CD4-positive, CD25-positive, alpha-beta regulatory T cell (primary cell): ENCODE data around the gene PHTF2. TPM values are rescaled to one million over a fixed set of nuclear protein-coding genes. Genes with fewer than 3 reads are reported as not detected.
A peak's percentile ranks its signal among the peaks of the same experiment; 100 is the strongest.

Experiments
- ATAC-seq, 2 donors: fragments of 150-1000 bp; cut with Tn5 transposase; one replicate each; pipeline ENCODE4 v1.10.0; 2021; ENCODE audit warnings: low read depth in 2 of 2, moderate number of reproducible peaks in 2 of 2, moderate library complexity in 1 of 2
- DNase-seq, 3 donors: peaks; one replicate each; pipeline versions ENCODE4 v3.0.0 to v3.0.0-alpha.2; 2012 to 2022; ENCODE audit warnings: mixed read lengths in 1 of 3
- H3K27ac ChIP-seq: one replicate; pipeline ENCODE4 v1.7.0; 2013; ENCODE audit warnings: mild to moderate bottlenecking, low read length; ENCODE audit not compliant: insufficient read depth, poor library complexity, severe bottlenecking
- H3K27me3 ChIP-seq: one replicate; pipeline ENCODE4 v1.7.0; 2013; ENCODE audit warnings: low read length; ENCODE audit not compliant: control insufficient read depth, insufficient read depth
- H3K36me3 ChIP-seq: one replicate; pipeline ENCODE4 v1.7.0; 2013; ENCODE audit warnings: mild to moderate bottlenecking, low read length, moderate library complexity; ENCODE audit not compliant: control insufficient read depth, insufficient read depth
- H3K4me1 ChIP-seq: 2 replicates; pipeline ENCODE4 v1.7.0; 2013; ENCODE audit warnings: mild to moderate bottlenecking, low read length; ENCODE audit not compliant: insufficient read depth, control insufficient read depth, poor library complexity, severe bottlenecking
- H3K4me3 ChIP-seq: one replicate; pipeline ENCODE4 v1.7.0; 2013; ENCODE audit warnings: low read depth, mild to moderate bottlenecking, low read length, moderate library complexity
- H3K9me3 ChIP-seq, 2 experiments: 1 replicate in 1 of 2; 2 replicates in 1 of 2; pipeline ENCODE4 v1.7.0; 2013; ENCODE audit warnings: low read length in 2 of 2, mild to moderate bottlenecking in 1 of 2, moderate library complexity in 1 of 2; ENCODE audit not compliant: control insufficient read depth in 2 of 2
- H3K27ac Mint-ChIP-seq, 3 donors: one replicate each; pipeline ENCODE4 v1.8.0; 2020 to 2022; ENCODE audit warnings: mild to moderate bottlenecking in 3 of 3, mixed read lengths in 3 of 3, moderate library complexity in 2 of 3
- H3K27me3 Mint-ChIP-seq: one replicate; pipeline ENCODE4 v1.8.0; 2022; ENCODE audit warnings: mild to moderate bottlenecking, mixed read lengths
- H3K36me3 Mint-ChIP-seq: one replicate; pipeline ENCODE4 v1.8.0; 2020; ENCODE audit warnings: mixed read lengths
- H3K4me1 Mint-ChIP-seq, 4 donors: one replicate each; pipeline ENCODE4 v1.8.0; 2020 to 2022; ENCODE audit warnings: mixed read lengths in 4 of 4, mild to moderate bottlenecking in 1 of 4
- H3K4me3 Mint-ChIP-seq, 4 donors: one replicate each; pipeline ENCODE4 v1.8.0; 2020 to 2022; ENCODE audit warnings: mild to moderate bottlenecking in 4 of 4, mixed read lengths in 4 of 4, moderate library complexity in 3 of 4
- H3K9me3 Mint-ChIP-seq, 7 donors: one replicate each; pipeline ENCODE4 v1.8.0; 2020 to 2022; ENCODE audit warnings: mixed read lengths in 7 of 7, mild to moderate bottlenecking in 3 of 7, moderate library complexity in 2 of 7
- polyA plus RNA-seq, 4 donors: library from polyadenylated mRNA; unstranded; fragments of 300-500 nt; fragmentation: Illumina TruSeq; gene quantifications; one replicate each; pipeline ENCODE4 v1.2.3, GENCODE V29; 2021
- total RNA-seq: library from RNA; stranded (reverse); gene quantifications from one replicate; pipeline ENCODE4 v1.2.3, GENCODE V29; 2022

Gene PHTF2
- total and polyA plus RNA-seq, 5 donors from 2014 or later: 25.0 to 77.9 (median 28.9) TPM

DNA sequence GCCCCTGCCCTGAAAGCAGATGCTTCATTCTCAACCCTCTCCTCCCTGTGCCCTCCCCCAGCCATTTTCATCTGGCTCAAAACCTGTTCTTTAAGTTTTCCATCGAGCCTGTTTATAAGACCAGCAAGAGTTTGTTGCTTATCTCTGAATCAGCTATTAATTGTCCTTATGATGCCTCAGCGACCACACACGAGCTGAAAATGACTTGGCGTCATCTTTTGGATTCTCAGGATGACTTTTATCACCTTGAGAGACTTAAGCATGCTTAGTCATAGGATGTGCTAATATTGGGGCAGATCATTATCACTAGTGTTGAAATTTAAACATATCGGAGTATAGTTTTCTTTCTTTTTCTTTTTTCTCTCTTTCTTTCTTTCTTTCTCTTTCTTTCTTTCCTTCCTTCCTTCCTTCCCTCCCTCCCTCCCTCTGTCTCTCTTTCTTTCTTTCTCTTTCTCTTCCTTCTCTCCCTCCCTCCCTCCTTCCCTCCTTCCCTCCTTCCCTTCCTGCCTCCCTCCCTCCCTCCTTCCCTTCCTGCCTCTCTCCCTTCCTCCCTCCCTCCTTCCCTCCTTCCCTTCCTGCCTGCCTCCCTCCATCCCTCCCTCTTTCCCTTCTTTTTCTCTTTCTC is 184.5 kb downstream of the PHTF2 start:
- H3K36me3 ChIP-seq: no peaks in the 10 kb centered on the region
- Mint-ChIP-seq H3K4me3 (no peak overlapping the region), H3K4me1 (peaks cover 0 to 3% (median 0%) of the 10 kb centered on the region in 4 donors), H3K27ac (no peak overlapping the region), H3K36me3 (no peaks in the 10 kb centered on the region), H3K27me3 (no peaks in the 10 kb centered on the region), H3K9me3 (peaks cover 0 to 2% (median 0%) of the 10 kb centered on the region in 7 donors)
- no peaks in the 10 kb centered on the region for H3K4me1 ChIP-seq
- H3K9me3 ChIP-seq: no peaks in the 10 kb centered on the region
- no peak overlapping the region for H3K27ac ChIP-seq
- peak in 1 of 3 donors; percentile 56 for DNase-seq
- no peak overlapping the region for H3K4me3 ChIP-seq
- H3K27me3 ChIP-seq: no peaks in the 10 kb centered on the region
- no peak for ATAC-seq

DNA sequence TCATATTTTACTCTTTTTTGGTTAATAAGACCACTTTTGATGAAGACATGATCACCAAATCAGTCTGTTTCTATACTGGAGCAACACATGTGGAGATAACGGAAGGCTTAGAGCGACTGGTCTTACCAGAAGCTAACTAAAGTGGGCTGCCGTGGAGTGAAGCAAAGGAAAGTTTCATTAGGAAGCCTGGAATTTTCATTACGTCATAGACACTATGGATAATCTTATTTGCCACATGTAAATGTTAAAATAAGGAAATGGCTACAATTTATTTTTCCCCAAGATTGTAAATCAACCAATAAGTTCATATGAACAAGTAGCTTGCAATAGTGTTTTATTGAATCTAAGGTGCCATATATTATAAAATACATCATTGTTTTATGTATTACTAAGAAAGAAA is 185.4 kb downstream of the PHTF2 start:
- no peaks in the 10 kb centered on the region for H3K4me1 ChIP-seq
- no peaks in the 10 kb centered on the region for H3K27me3 ChIP-seq
- Mint-ChIP-seq H3K36me3 (no peaks in the 10 kb centered on the region), H3K9me3 (peaks cover 0 to 2% (median 0%) of the 10 kb centered on the region in 7 donors), H3K4me1 (peaks cover 0 to 3% (median 0%) of the 10 kb centered on the region in 4 donors), H3K4me3 (no peak overlapping the region), H3K27me3 (no peaks in the 10 kb centered on the region), H3K27ac (no peak overlapping the region)
- H3K4me3 ChIP-seq: no peak overlapping the region
- H3K36me3 ChIP-seq: no peaks in the 10 kb centered on the region
- DNase-seq (no peak), ATAC-seq (no peak)
- no peak overlapping the region for H3K27ac ChIP-seq
- H3K9me3 ChIP-seq: no peaks in the 10 kb centered on the region

DNA sequence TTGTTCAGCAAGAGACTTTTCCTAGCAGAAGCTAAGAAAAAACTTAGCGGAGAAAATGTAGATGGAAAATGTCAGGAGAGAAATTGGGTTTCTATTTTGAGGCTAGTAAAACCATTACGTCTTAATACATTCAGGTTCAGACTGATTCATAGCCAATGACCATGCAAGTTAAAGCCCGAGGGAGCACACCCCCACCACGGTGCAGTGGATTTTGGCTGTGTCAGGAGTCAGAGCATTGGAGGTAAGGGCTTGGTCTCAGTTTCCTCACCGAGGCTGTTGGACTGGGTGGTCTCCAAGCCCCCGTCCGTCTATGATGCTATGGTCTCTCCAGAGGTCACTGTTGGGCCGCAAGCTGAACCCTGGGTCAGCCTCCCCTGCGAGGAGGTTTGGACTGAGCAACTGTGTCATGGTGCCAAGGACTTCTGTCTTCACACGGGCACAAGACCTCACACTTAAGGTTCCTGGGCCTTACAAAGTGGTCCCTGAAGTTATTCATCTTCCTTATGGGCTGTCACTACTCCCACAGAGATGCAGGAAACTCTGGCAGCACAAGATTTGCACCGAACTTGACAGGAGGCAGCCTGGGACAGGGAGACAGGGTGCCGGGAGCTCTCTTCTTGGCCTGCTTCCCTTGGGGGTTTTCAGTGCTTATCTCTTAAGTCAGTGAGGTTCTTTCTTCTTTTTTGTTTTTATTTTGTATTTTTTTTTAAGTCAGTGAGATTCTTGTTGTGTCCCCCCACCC is 186.8 kb downstream of the PHTF2 start:
- H3K9me3 Mint-ChIP-seq: peaks cover 0 to 2% (median 0%) of the 10 kb centered on the region in 7 donors

DNA sequence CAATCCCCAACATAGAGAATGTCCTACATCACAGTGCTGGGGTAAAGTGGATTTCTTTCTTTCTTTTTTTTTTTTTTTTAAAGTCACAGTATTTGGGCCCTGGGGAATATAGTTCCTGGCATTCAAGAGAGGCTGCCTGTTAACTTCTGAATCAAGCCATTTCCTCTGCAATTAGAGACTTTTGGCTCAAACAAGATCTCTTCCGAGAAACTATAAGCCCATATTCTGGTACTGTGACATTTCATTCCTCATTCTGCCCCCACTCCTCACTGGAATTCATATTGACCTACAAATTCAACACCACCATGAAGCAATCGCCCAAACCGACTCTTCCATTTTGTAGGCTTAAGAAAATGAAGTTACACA is 187.4 kb downstream of the PHTF2 start:
- no peak for DNase-seq
- peaks cover 0 to 3% (median 0%) of the 10 kb centered on the region in 4 donors for H3K4me1 Mint-ChIP-seq
- no peaks in the 10 kb centered on the region for H3K9me3 ChIP-seq
- peaks cover 0 to 2% (median 0%) of the 10 kb centered on the region in 7 donors for H3K9me3 Mint-ChIP-seq
- H3K27me3 Mint-ChIP-seq: no peaks in the 10 kb centered on the region
- ATAC-seq: no peak
- H3K27ac ChIP-seq: no peak overlapping the region
- no peaks in the 10 kb centered on the region for H3K36me3 ChIP-seq
- no peak overlapping the region for H3K4me3 Mint-ChIP-seq
- H3K36me3 Mint-ChIP-seq: no peaks in the 10 kb centered on the region
- no peaks in the 10 kb centered on the region for H3K27me3 ChIP-seq
- no peak overlapping the region for H3K4me3 ChIP-seq
- no peak overlapping the region for H3K27ac Mint-ChIP-seq
- H3K4me1 ChIP-seq: no peaks in the 10 kb centered on the region

More for the DNA sequence above, 186.8 kb downstream of the PHTF2 start:
- H3K4me3 ChIP-seq: no peak overlapping the region
- Mint-ChIP-seq H3K4me3 (no peak overlapping the region), H3K36me3 (no peaks in the 10 kb centered on the region), H3K4me1 (peaks cover 0 to 3% (median 0%) of the 10 kb centered on the region in 4 donors), H3K27me3 (no peaks in the 10 kb centered on the region), H3K27ac (no peak overlapping the region)
- ATAC-seq: no peak
- H3K27ac ChIP-seq: no peak overlapping the region
- no peaks in the 10 kb centered on the region for H3K4me1 ChIP-seq
- H3K9me3 ChIP-seq: no peaks in the 10 kb centered on the region
- no peaks in the 10 kb centered on the region for H3K36me3 ChIP-seq
- DNase-seq: no peak
- H3K27me3 ChIP-seq: no peaks in the 10 kb centered on the region

DNA sequence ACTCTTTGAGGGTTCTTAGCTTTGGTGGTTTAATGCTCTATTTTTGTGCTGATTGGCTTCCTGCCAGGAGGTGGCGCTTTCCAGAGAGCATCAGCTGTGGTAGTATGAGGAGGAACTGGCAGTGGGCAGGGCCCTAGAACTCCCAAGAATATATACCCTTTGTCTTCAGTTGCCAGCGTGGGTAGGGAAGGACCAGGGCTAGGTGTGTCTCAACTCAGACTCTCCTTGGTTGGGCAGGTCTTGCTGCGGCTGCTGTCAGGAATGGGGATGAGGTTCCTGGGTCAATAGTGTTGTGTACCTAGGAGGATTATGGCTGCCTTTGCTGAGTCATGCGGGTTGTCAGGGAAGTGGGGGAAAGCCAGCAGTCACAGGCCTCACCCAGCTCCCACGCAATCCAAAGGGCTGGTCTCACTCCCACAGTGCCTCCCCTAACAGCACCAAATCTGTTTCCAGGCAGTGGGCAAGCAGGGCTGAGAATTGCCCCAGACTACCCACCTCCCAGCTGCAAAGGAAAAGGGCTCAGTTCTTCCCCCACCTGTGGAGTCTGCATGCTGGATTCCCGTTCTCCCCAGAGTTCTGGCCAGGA is 191.5 kb downstream of the PHTF2 start:
- Histone ChIP-seq H3K36me3 (no peaks in the 10 kb centered on the region), H3K27me3 (no peaks in the 10 kb centered on the region), H3K27ac (no peak overlapping the region), H3K9me3 (no peaks in the 10 kb centered on the region), H3K4me3 (no peak overlapping the region), H3K4me1 (no peaks in the 10 kb centered on the region)
- no peak for ATAC-seq
- Mint-ChIP-seq H3K27ac (no peak overlapping the region), H3K4me1 (no peaks in the 10 kb centered on the region), H3K27me3 (peaks cover 5% of the 10 kb centered on the region), H3K36me3 (no peaks in the 10 kb centered on the region), H3K4me3 (no peak overlapping the region), H3K9me3 (peaks cover 0 to 2% (median 0%) of the 10 kb centered on the region in 7 donors)
- DNase-seq: peak in 1 of 3 donors; percentile 16

DNA sequence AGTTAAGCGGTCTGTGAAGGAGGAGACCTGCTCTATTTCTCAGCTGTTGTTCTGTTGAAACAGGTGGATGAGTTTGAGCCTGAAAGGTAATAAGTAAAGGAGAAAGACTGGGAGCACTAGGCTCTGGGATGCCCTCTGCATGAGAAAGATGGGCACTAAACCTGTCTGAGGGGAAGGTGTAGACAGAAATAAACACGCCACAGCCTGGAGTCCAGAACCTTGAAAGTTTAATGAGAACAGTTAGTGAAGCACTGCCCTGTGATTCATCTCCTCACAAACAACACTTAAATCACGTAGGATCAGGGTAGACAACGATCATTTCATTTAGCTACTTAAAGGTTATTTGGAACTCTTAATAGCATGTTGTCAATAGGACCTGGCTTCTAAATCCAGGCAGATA is 193.1 kb downstream of the PHTF2 start:
- no peak overlapping the region for H3K27ac ChIP-seq
- H3K4me3 Mint-ChIP-seq: no peak overlapping the region
- no peaks in the 10 kb centered on the region for H3K4me1 Mint-ChIP-seq
- no peaks in the 10 kb centered on the region for H3K36me3 Mint-ChIP-seq
- peaks cover 5% of the 10 kb centered on the region for H3K27me3 Mint-ChIP-seq
- ATAC-seq (no peak), DNase-seq (no peak)
- H3K4me3 ChIP-seq: no peak overlapping the region
- H3K4me1 ChIP-seq: no peaks in the 10 kb centered on the region
- H3K9me3 Mint-ChIP-seq: peaks cover 0 to 2% (median 0%) of the 10 kb centered on the region in 7 donors
- H3K27me3 ChIP-seq: no peaks in the 10 kb centered on the region
- no peak overlapping the region for H3K27ac Mint-ChIP-seq
- no peaks in the 10 kb centered on the region for H3K36me3 ChIP-seq
- no peaks in the 10 kb centered on the region for H3K9me3 ChIP-seq

DNA sequence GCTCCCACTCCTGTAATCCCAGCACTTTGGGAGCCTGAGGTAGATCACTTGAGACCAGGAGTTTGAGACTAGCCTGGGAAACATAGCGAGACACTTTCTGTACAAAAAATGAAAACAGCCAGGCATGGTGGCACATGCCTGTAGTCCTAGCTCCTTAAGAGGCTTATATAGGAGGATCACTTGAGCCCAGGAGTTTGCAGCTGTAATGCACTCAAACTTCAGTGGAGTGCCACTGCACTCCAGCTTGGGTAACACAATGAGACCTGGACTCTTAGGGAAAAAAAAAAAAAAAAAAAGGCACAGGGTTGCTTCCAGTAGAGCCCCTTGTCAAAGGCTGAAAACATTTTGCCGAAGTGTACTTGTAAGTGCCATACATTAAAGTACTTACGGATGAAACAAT is 195.3 kb downstream of the PHTF2 start:
- H3K36me3 Mint-ChIP-seq: no peaks in the 10 kb centered on the region

More for the DNA sequence above, 195.3 kb downstream of the PHTF2 start:
- Histone ChIP-seq H3K36me3 (no peaks in the 10 kb centered on the region), H3K4me3 (no peak overlapping the region), H3K9me3 (no peaks in the 10 kb centered on the region), H3K4me1 (no peaks in the 10 kb centered on the region), H3K27ac (no peak overlapping the region), H3K27me3 (no peaks in the 10 kb centered on the region)
- H3K27me3 Mint-ChIP-seq: peaks cover 5% of the 10 kb centered on the region
- no peak overlapping the region for H3K4me3 Mint-ChIP-seq
- ATAC-seq (no peak), DNase-seq (no peak)
- H3K9me3 Mint-ChIP-seq: peaks cover 0 to 2% (median 0%) of the 10 kb centered on the region in 7 donors
- no peaks in the 10 kb centered on the region for H3K4me1 Mint-ChIP-seq
- H3K27ac Mint-ChIP-seq: no peak overlapping the region
